Natural killer cell (primary cell): ENCODE results near the gene FOXO6. TPM values are rescaled to one million over a fixed set of nuclear protein-coding genes. Genes with fewer than 3 reads are reported as not detected.

Experiments
- ATAC-seq, 3 donors: fragments of 150-1000 bp in 2 of 3; fragments of 200-7000 bp in 1 of 3; cut with Tn5 transposase; 1 replicate in 1 of 3; 2 replicates in 2 of 3; pipeline ENCODE4 v1.10.0; 2021; ENCODE audit warnings: mild to moderate bottlenecking in 2 of 3, moderate library complexity in 2 of 3
- DNase-seq, 2 donors: peaks; one replicate each; pipeline versions ENCODE4 v3.0.0 to v3.0.0-alpha.2; 2013 to 2021; ENCODE audit warnings: mixed read lengths in 1 of 2
- H3K27ac ChIP-seq: one replicate; pipeline ENCODE4 v1.5.1; 2013; ENCODE audit warnings: mild to moderate bottlenecking, low read length
- H3K27me3 ChIP-seq: one replicate; pipeline ENCODE4 v1.6.1; 2013; ENCODE audit warnings: low read length; ENCODE audit not compliant: control insufficient read depth, insufficient read depth
- H3K36me3 ChIP-seq: one replicate; pipeline ENCODE4 v1.6.1; 2013; ENCODE audit warnings: low read length; ENCODE audit not compliant: control insufficient read depth, insufficient read depth
- H3K4me1 ChIP-seq: one replicate; pipeline ENCODE4 v1.6.1; 2013; ENCODE audit warnings: low read length; ENCODE audit not compliant: control insufficient read depth, insufficient read depth
- H3K4me3 ChIP-seq: one replicate; pipeline ENCODE4 v1.5.1; 2013; ENCODE audit warnings: low read length
- H3K9me3 ChIP-seq: one replicate; pipeline ENCODE4 v1.6.1; 2013; ENCODE audit warnings: low read length; ENCODE audit not compliant: control insufficient read depth, insufficient read depth
- H3K27ac Mint-ChIP-seq, 2 donors: one replicate each; pipeline ENCODE4 v1.8.0; 2022; ENCODE audit warnings: mild to moderate bottlenecking in 2 of 2, mixed read lengths in 2 of 2, moderate library complexity in 1 of 2
- H3K27me3 Mint-ChIP-seq, 2 donors: one replicate each; pipeline ENCODE4 v1.8.0; 2022; ENCODE audit warnings: low read depth in 2 of 2, mixed read lengths in 2 of 2
- H3K36me3 Mint-ChIP-seq: one replicate; pipeline ENCODE4 v1.8.0; 2022; ENCODE audit warnings: mixed read lengths
- H3K4me1 Mint-ChIP-seq, 2 donors: one replicate each; pipeline ENCODE4 v1.8.0; 2022; ENCODE audit warnings: mixed read lengths in 2 of 2
- H3K4me3 Mint-ChIP-seq: one replicate; pipeline ENCODE4 v1.8.0; 2022; ENCODE audit warnings: mild to moderate bottlenecking, moderate library complexity, mixed read lengths
- H3K9me3 Mint-ChIP-seq, 2 donors: one replicate each; pipeline ENCODE4 v1.8.0; 2022; ENCODE audit warnings: mixed read lengths in 2 of 2
- CTCF ChIP-seq: fragments of 200-600 bp; IDR thresholded peaks from one replicate; pipeline ENCODE4 v1.8.0; 2022; ENCODE audit warnings: antibody characterized with exemption
- WGBS: methylation state at CpG from one replicate; pipeline ENCODE4 v1.1.7; 2013; ENCODE audit warnings: missing lambda C conversion rate; ENCODE audit not compliant: insufficient coverage; 5-methylcytosine and 5-hydroxymethylcytosine counted together
- intact Hi-C: fragments of 100-400 bp; cut with micrococcal nuclease; formaldehyde crosslinking; loops from one replicate; pipeline ENCODE4 v1.14.2; 2022
- total RNA-seq, 4 donors: library from RNA; stranded (reverse); fragments of 120-200 nt in 1 of 4; gene quantifications; one replicate each; pipeline versions ENCODE4 v1.2.3 to v1.2.4, GENCODE V29; 2013 to 2022

FOXO6 gene
- total RNA-seq, 3 donors from 2014 or later (not counting 1 experiment from before 2014, with no cell fraction given): 1.2 to 3.3 (median 1.7) TPM

GRCh38 chr1:41362749-41363590 is 1.7 kb downstream of the FOXO6 start:
- WGBS: 70% methylated on average over 8 of the region's 8 CpGs
- H3K36me3 Mint-ChIP-seq: no peaks in the 10 kb centered on the region
- intact Hi-C loops: no loop called here

DNA sequence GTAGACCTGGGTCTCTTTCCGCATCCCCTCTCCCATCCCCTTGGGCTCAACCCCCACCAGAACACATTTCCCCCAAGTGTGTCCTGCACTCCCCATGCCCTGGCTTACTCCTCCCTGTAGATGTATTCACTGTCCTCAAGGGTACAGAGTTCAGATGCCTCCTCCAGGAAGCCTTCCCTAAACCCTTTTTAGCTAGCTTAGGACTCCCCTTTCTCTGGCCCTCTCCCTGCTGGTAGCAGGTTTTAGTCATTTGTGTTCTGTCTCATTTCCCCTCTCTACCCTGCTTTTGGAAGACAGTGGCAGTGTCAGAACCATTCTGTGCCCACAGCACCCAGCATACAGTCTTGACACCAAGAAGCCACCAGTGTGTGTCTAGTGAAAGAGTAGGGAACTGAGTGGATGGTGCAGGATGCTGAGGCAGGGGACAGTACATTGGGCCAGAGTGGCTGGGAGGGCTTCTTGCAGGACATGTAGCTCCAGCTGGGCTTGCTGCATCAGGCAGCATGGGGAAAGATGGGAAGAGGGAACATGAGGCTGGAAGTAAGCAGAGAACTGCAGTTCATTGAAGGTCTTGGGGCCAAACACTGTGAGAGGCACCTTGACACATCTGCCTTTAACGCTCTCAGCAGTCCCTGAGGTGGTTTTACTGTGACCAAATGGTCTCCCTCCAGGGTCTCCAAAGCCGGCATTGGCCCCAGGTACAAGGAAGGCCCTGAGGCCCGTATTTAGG is 2.5 kb downstream of the FOXO6 start:
- no peak overlapping the region for H3K4me3 ChIP-seq
- no peaks in the 10 kb centered on the region for H3K36me3 ChIP-seq
- intact Hi-C loops: no loop called here
- ATAC-seq (no peak), DNase-seq (no peak)
- Mint-ChIP-seq H3K4me1 (peaks cover 0 to 34% of the 10 kb centered on the region in 2 donors), H3K27me3 (peaks cover 36 to 41% of the 10 kb centered on the region in 2 donors), H3K36me3 (no peaks in the 10 kb centered on the region), H3K9me3 (no peaks in the 10 kb centered on the region), H3K4me3 (peak overlapping the region; percentile 28), H3K27ac (peak overlapping the region in 1 of 2 donors; percentile 86)
- 96% methylated on average over 4 of the region's 4 CpGs for WGBS
- TF ChIP-seq CTCF: no peak
- no peaks in the 10 kb centered on the region for H3K9me3 ChIP-seq
- peaks cover 37% of the 10 kb centered on the region for H3K4me1 ChIP-seq
- peaks cover 35% of the 10 kb centered on the region for H3K27me3 ChIP-seq
- no peak overlapping the region for H3K27ac ChIP-seq

More at GRCh38 chr1:41362749-41363590, 1.7 kb downstream of the FOXO6 start:
- DNase-seq (no peak), ATAC-seq (no peak)
- Histone ChIP-seq H3K4me3 (no peak overlapping the region), H3K27me3 (peaks cover 39% of the 10 kb centered on the region), H3K36me3 (no peaks in the 10 kb centered on the region), H3K27ac (no peak overlapping the region), H3K9me3 (no peaks in the 10 kb centered on the region), H3K4me1 (peaks cover 42% of the 10 kb centered on the region)
- H3K27me3 Mint-ChIP-seq: peaks cover 39 to 45% of the 10 kb centered on the region in 2 donors
- H3K4me1 Mint-ChIP-seq: peaks cover 0 to 40% of the 10 kb centered on the region in 2 donors
- peak overlapping the region; percentile 56 for H3K4me3 Mint-ChIP-seq
- H3K9me3 Mint-ChIP-seq: no peaks in the 10 kb centered on the region
- peak overlapping the region in 1 of 2 donors; percentile 86 for H3K27ac Mint-ChIP-seq
- no peak for TF ChIP-seq CTCF

DNA sequence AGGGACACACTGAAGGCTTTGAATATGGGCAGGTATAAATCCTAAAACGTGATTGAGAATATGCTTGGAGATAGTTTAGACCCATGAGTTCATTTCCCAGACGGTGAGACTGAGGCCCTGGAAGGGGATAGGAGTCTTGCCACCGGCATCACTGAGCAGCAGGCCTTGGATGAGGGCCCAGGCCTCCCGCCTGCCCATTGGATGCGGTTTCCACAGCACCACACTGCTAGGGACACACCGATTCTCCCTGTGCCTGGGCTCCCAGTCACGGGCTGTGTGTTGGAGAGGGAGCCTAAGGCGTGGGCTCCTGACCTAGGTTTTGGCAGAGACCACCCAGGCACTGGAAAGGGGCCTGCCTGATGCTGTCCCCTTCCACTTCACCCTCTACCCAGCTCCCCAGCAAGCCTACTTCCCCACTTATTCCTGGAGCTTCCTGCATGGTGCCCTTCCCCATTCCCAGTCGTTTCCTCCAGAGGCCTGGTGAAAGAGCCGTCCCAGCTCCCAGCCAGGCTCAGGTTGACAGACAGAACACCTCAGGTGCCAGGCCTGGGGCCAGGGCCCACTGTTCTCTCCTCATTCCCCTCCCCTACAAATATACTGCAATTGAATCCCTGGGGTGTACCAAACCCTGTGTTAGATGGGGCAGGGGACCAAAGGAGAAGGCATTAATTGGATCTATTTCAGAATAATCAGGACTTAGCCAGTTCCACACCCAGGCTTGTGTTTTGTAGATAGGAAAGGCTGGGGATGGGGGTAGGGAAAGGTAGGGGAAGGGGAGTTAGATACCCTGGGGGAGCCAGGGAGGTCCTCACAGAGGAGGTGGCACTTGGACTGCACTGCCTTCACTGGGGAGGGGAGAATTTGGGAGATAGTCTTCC is 3.4 kb downstream of the FOXO6 start:
- H3K27me3 ChIP-seq: peaks cover 34% of the 10 kb centered on the region
- peaks cover 0 to 34% of the 10 kb centered on the region in 2 donors for H3K4me1 Mint-ChIP-seq
- no peaks in the 10 kb centered on the region for H3K9me3 ChIP-seq
- peaks cover 37% of the 10 kb centered on the region for H3K4me1 ChIP-seq
- intact Hi-C loops: no loop called here
- DNase-seq: no peak
- 87% methylated on average over 10 of the region's 10 CpGs for WGBS
- peak overlapping the region in 1 of 2 donors; percentile 83 for H3K27ac Mint-ChIP-seq
- TF ChIP-seq CTCF: no peak
- H3K9me3 Mint-ChIP-seq: no peaks in the 10 kb centered on the region
- H3K4me3 Mint-ChIP-seq: peak overlapping the region; percentile 35
- no peak for ATAC-seq
- H3K27ac ChIP-seq: no peak overlapping the region
- H3K36me3 Mint-ChIP-seq: no peaks in the 10 kb centered on the region
- H3K36me3 ChIP-seq: no peaks in the 10 kb centered on the region
- peaks cover 45 to 47% of the 10 kb centered on the region in 2 donors for H3K27me3 Mint-ChIP-seq
- H3K4me3 ChIP-seq: no peak overlapping the region
